Measurements from ENCODE around the gene RAN. TPM values are rescaled to one million over a fixed set of nuclear protein-coding genes. Genes with fewer than 3 reads are reported as not detected.

The RAN gene
- total RNA-seq, 1 experiment from 2014 or later: 1,968 TPM

GRCh38 chr12:130911193-130911592 lies 39.3 kb downstream of the RAN start:
- H3K79me1 ChIP-seq (ENCODE audit: insufficient read depth, low read depth, low read length, poor library complexity, severe bottlenecking): no peaks in the 10 kb centered on the region
- H3K4me1 ChIP-seq (ENCODE audit: insufficient read depth, low read length): no peaks in the 10 kb centered on the region
- no peak overlapping the region for H4K8ac ChIP-seq (replicated peaks; ENCODE audit: insufficient read length, low read depth, low read length)
- H2AFZ ChIP-seq (ENCODE audit: low read length): no peak overlapping the region
- H3K4me2 ChIP-seq (ENCODE audit: insufficient read depth, insufficient read length, low read length): no peak overlapping the region
- H4K91ac ChIP-seq (ENCODE audit: insufficient read length, low read depth, low read length): no peak overlapping the region
- no peak overlapping the region for H3K18ac ChIP-seq (ENCODE audit: insufficient read length, low read depth, low read length)
- no peak overlapping the region for H3K56ac ChIP-seq (ENCODE audit: insufficient read length, low read depth, low read length)
- Mint-ChIP-seq H3K27ac (no peak overlapping the region), H3K27me3 (ENCODE audit: low read depth) (peaks cover 4% of the 10 kb centered on the region), H3K4me1 (peaks cover 2 to 3% of the 10 kb centered on the region in 2 experiments; a peak in 2 of 4 replicates), H3K36me3 (ENCODE audit: insufficient read depth in 1 of 3, low read depth in 3 of 3) (peaks cover 0 to 10% (median 4%) of the 10 kb centered on the region in 3 experiments; a peak in 3 of 7 replicates), H3K4me3 (no peak overlapping the region), H3K9me3 (peaks cover 26 to 40% of the 10 kb centered on the region in 2 experiments)
- H3K79me2 ChIP-seq (ENCODE audit: insufficient read depth, low read length): no peaks in the 10 kb centered on the region
- no peak overlapping the region for H3K27ac ChIP-seq (ENCODE audit: insufficient read length, low read depth, low read length)
- no CpG with 5 or more reads among the region's 1 CpG for WGBS (ENCODE audit: extremely low coverage, insufficient read length, low lambda C conversion rate)
- no peak overlapping the region for H3K23ac ChIP-seq (ENCODE audit: insufficient read length, low read depth, low read length)
- H2AK5ac ChIP-seq (ENCODE audit: insufficient read length, low read length): no peak overlapping the region
- H3T11ph ChIP-seq (ENCODE audit: low read length): no peak overlapping the region
- no peak for DNase-seq
- H3K4ac ChIP-seq (ENCODE audit: low read depth, low read length): no peak overlapping the region
- H4K20me1 ChIP-seq (ENCODE audit: control insufficient read depth, insufficient read depth, insufficient read length): no peaks in the 10 kb centered on the region
- no peak overlapping the region for H2BK5ac ChIP-seq (ENCODE audit: insufficient read length, low read length)
- H3K27me3 ChIP-seq (ENCODE audit: insufficient read depth, low read length): no peaks in the 10 kb centered on the region
- no peak overlapping the region for H2BK15ac ChIP-seq (ENCODE audit: low read depth, low read length)
- no peak overlapping the region for H3K14ac ChIP-seq (ENCODE audit: insufficient read depth, low read length)
- H4K5ac ChIP-seq (ENCODE audit: insufficient read length, low read depth, low read length): no peak overlapping the region
- H2BK12ac ChIP-seq (ENCODE audit: insufficient read length, low read depth, low read length): no peak overlapping the region
- H3K9me3 ChIP-seq (ENCODE audit: control insufficient read depth, low read depth, low read length): no peaks in the 10 kb centered on the region
- no peaks in the 10 kb centered on the region for H3K23me2 ChIP-seq (ENCODE audit: insufficient read length, low read depth, low read length, poor library complexity, severe bottlenecking)
- H2BK20ac ChIP-seq (ENCODE audit: low read depth, low read length, poor library complexity, severe bottlenecking): no peak overlapping the region
- H2BK120ac ChIP-seq (ENCODE audit: low read depth, low read length, poor library complexity, severe bottlenecking): no peak overlapping the region
- no peak overlapping the region for H3K9ac ChIP-seq (ENCODE audit: extremely low read depth, insufficient read length, low read length)
- no peak for TF ChIP-seq CTCF (conservative IDR thresholded peaks at IDR 0.05)
